Ishikawa (cell line): Measurements from ENCODE around the gene TMEM223.
A peak's percentile ranks its signal among the peaks of the same experiment; 100 is the strongest.

Experiments
- CEBPB ChIP-seq: IDR thresholded peaks from 2 replicates; pipeline ENCODE4 v1.6.1; 2012
- CREB1 ChIP-seq: IDR thresholded peaks from 2 replicates; pipeline ENCODE4 v1.6.1; 2012; ENCODE audit warnings: low read depth
- EGR1 ChIP-seq: IDR thresholded peaks from 2 replicates; pipeline ENCODE4 v1.6.1; 2012
- EP300 ChIP-seq: IDR thresholded peaks from 2 replicates; pipeline ENCODE4 v1.6.1; 2012; ENCODE audit warnings: borderline replicate concordance
- FOXM1 ChIP-seq: IDR thresholded peaks from 2 replicates; pipeline ENCODE4 v1.6.1; 2012; ENCODE audit warnings: low read depth, borderline replicate concordance
- MAX ChIP-seq: IDR thresholded peaks from 2 replicates; pipeline ENCODE4 v1.6.1; 2012
- NFIC ChIP-seq: IDR thresholded peaks from 2 replicates; pipeline ENCODE4 v1.6.1; 2012
- RAD21 ChIP-seq: IDR thresholded peaks from 2 replicates; pipeline ENCODE4 v1.6.1; 2012; ENCODE audit warnings: low read depth
- REST ChIP-seq: IDR thresholded peaks from 2 replicates; pipeline ENCODE4 v1.6.1; 2012; ENCODE audit warnings: low read depth, mild to moderate bottlenecking
- TAF1 ChIP-seq: IDR thresholded peaks from 2 replicates; pipeline ENCODE4 v1.6.1; 2012; ENCODE audit warnings: low read depth, mild to moderate bottlenecking
- TCF12 ChIP-seq: IDR thresholded peaks from 2 replicates; pipeline ENCODE4 v1.6.1; 2012; ENCODE audit warnings: low read depth
- TEAD4 ChIP-seq: IDR thresholded peaks from 2 replicates; pipeline ENCODE4 v1.6.1; 2012
- YY1 ChIP-seq: IDR thresholded peaks from 2 replicates; pipeline ENCODE4 v1.6.1; 2012; ENCODE audit warnings: low read depth
- ZBTB7A ChIP-seq: IDR thresholded peaks from 2 replicates; pipeline ENCODE4 v1.6.1; 2012; ENCODE audit warnings: low read depth
- TF ChIP-seq, protein P1 (sequence below): IDR thresholded peaks from 2 replicates; pipeline ENCODE4 v1.6.1; 2012

Gene TMEM223

DNA sequence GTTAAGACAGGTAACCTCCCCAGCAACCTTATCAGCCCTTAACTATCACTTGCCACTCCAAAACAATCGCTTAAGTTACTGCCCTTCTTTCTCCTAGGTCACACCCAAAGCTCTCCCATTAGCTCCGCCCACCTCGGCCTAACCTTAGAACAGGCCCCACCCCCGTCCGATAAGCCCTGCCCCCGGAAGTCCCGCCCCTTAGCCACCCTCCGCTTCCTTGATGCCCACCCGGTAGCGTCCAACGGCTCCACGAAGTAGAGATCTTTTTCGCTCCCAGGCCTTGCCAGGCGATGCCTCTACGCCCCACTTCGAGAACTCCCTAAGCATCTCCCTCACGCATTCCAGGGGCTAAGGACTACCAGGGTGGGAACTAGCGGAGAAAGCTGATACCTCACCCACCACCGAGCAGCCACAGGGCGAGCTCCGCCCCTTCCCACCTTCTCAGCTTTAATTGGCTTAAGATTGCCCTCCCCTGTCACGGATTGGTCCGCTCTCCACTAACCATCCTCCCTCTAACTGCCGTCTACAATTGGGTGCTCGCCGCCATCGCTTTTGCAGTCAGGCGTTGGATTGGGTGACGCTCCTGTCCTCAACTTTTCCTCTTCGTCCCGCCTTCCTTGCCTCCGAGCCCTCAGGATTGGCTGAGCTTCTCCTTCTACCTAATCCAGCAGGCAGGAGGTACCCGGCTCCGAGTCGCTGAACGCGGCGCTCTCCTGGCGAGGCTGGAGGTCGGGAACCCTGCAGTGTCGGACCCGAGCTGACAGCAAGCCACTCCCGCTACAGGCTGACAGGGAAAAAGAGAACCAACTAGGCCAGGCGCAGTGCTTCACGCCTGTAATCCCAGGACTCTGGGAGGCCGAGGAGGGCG is 37.8 kb downstream of the TMEM223 start, which contains the start of gene ZBTB3:
Gene ZBTB3, minus strand, starts transcription at position 425 of the 868 bp plus-strand sequence. CDS start 496 bp downstream, outside the sequence.
- peak; percentile 40; the same call in 1 of the 2 replicates for TF ChIP-seq TAF1
- TF ChIP-seq FOXM1: no peak
- no peak for TF ChIP-seq TEAD4
- no peak for TF ChIP-seq ZBTB7A
- no peak for TF ChIP-seq REST
- no peak for TF ChIP-seq TCF12
- no peak for TF ChIP-seq RAD21
- no peak for TF ChIP-seq NFIC
- peak; percentile 66 for TF ChIP-seq MAX
- TF ChIP-seq, protein P1, sequence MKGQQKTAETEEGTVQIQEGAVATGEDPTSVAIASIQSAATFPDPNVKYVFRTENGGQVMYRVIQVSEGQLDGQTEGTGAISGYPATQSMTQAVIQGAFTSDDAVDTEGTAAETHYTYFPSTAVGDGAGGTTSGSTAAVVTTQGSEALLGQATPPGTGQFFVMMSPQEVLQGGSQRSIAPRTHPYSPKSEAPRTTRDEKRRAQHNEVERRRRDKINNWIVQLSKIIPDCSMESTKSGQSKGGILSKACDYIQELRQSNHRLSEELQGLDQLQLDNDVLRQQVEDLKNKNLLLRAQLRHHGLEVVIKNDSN: no peak
- TF ChIP-seq EGR1: no peak
- TF ChIP-seq EP300: no peak
- TF ChIP-seq CREB1: no peak
- TF ChIP-seq YY1: 0 out of 2 replicates have a peak, but pooled peaks have one; percentile 55
- TF ChIP-seq CEBPB: no peak

DNA sequence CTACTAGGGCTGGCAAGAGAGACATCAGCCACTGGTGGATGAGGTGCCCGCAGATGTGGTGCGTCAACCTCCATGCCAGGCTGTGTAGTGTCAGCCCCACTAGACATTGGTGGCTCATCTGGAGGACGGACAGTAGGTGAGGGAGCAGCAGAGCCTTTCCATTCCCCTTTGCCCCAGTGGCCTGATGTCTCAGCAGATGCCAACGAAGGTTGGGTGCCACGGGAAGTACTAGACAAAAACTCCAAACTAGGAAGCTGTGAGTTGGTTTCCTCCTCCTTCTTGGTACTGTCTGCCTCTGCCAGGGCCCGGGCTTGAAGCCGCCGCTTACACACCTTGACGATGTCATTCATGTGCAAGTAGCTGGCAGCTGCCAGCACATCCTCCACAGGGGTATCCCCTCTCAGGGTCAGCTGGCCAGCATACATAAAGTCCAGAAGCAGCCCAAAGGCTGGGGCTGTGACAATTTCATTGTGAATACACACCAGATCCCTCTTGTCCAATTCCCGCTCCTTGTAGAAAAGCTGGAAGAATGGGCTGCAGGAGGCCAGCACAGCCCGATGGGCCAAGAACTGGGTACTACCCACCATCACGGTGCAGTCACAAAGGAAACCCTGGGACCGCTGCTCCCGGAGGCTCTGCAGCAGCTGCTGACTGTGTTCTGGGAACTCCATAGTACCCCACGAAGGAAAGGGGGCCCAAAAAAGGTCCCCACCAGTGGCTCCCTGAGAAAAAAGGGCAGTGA is 38.6 kb downstream of the TMEM223 start:
- TF ChIP-seq CREB1 (no peak), EP300 (no peak), TEAD4 (no peak), FOXM1 (no peak), TCF12 (no peak), MAX (no peak)
- TF ChIP-seq, protein P1: no peak

GRCh38 chr11:62752177-62752785 is 39.5 kb downstream of the TMEM223 start:
- TF ChIP-seq EGR1 (no peak), TAF1 (no peak), EP300 (no peak), YY1 (no peak), CREB1 (no peak), CEBPB (no peak), NFIC (no peak), ZBTB7A (no peak), MAX (no peak), RAD21 (no peak), REST (no peak)
- TF ChIP-seq, protein P1: no peak

DNA sequence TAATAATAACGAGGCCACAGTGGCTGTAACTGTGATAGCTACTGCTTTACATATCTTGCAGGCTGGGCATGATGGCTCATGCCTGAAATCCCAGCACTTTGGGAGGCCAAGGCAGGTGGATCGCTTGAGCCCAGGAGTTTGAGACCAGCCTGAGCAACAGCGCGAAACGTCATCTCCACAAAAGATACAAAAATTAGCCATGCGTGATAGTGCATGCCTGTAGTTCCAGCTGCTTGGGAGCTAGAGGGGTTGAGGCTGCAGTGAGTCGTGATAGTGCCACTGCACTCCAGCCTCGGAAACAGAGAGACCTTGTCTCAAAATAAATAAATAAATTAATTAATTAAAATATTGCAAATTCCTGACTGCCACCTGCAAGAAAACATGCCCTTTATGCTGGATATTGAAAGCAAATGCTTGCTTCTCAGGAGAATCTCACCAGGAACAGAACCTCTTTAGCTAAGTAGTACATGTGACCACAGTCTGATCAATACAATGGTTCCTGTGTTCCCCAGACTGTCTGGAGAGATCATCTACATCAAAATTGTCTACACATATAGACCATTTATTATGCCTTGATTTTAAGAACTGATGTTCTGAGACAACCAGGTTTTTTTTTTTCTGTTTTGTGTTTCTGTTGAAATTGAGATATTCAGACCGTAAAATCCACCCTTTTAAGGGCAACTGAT is 44.2 kb downstream of the TMEM223 start:
- no peak for TF ChIP-seq RAD21
- TF ChIP-seq FOXM1: no peak
- TF ChIP-seq CREB1: no peak
- no peak for TF ChIP-seq REST
- TF ChIP-seq TEAD4: no peak
- no peak for TF ChIP-seq EGR1
- no peak for TF ChIP-seq EP300
- TF ChIP-seq TAF1: no peak
- TF ChIP-seq ZBTB7A: no peak
- TF ChIP-seq CEBPB: no peak
- no peak for TF ChIP-seq YY1
- TF ChIP-seq NFIC: no peak
- TF ChIP-seq TCF12: no peak
- TF ChIP-seq MAX: no peak
- TF ChIP-seq, protein P1: no peak
